GM21360 (cell line): ENCODE measurements around the gene SYT7.

Experiments used
- ATAC-seq: cut with Tn5 transposase; IDR thresholded peaks from one replicate; pipeline ENCODE4 v1.9.1; 2021; ENCODE audit warnings: mild to moderate bottlenecking, moderate library complexity; ENCODE audit not compliant: unreplicated experiment

Gene SYT7

GRCh38 chr11:61609000-61609979, 28.4 kb upstream of the SYT7 start:
- no peak for ATAC-seq

GRCh38 chr11:61607920-61608599, 27.2 kb upstream of the SYT7 start:
- no peak for ATAC-seq

GRCh38 chr11:61607426-61607825, 26.6 kb upstream of the SYT7 start:
- ATAC-seq: no peak

- no peak for ATAC-seq
These were observed 22.8 kb upstream of the SYT7 start for GRCh38 chr11:61603667-61604066.

- no peak for ATAC-seq
These were observed 22.1 kb upstream of the SYT7 start for GRCh38 chr11:61602775-61603569.

GRCh38 chr11:61601512-61601911, 20.6 kb upstream of the SYT7 start:
- no peak for ATAC-seq

- no peak for ATAC-seq
These were observed 19.3 kb upstream of the SYT7 start for GRCh38 chr11:61599968-61600710.

GRCh38 chr11:61598886-61599868, 18.3 kb upstream of the SYT7 start:
- ATAC-seq: no peak

GRCh38 chr11:61598374-61598773, 17.5 kb upstream of the SYT7 start:
- ATAC-seq: no peak

- no peak for ATAC-seq
These were observed 16.1 kb upstream of the SYT7 start for GRCh38 chr11:61596990-61597389.

- ATAC-seq: no peak
These were observed 15.7 kb upstream of the SYT7 start for GRCh38 chr11:61596542-61596941.

- no peak for ATAC-seq
These were observed 14.0 kb upstream of the SYT7 start for GRCh38 chr11:61594907-61595257.

- ATAC-seq: no peak
These were observed 12.3 kb upstream of the SYT7 start for GRCh38 chr11:61593151-61593550.

- no peak for ATAC-seq
These were observed 11.3 kb upstream of the SYT7 start for GRCh38 chr11:61592176-61592575.

GRCh38 chr11:61589961-61590360, 9.1 kb upstream of the SYT7 start:
- ATAC-seq: no peak

- ATAC-seq: no peak
These were observed 7.9 kb upstream of the SYT7 start for GRCh38 chr11:61588728-61589191.

- no peak for ATAC-seq
These were observed 7.3 kb upstream of the SYT7 start for GRCh38 chr11:61587951-61588727.

- no peak for ATAC-seq
These were observed 6.7 kb upstream of the SYT7 start for GRCh38 chr11:61587541-61587941.
